Stimulated activated CD8-positive, alpha-beta memory T cell treated with anti-CD3 and anti-CD28 coated beads, Interleukin-12 subunit alpha, Interleukin-12 subunit beta, amount 100 ng/mL, for 4 hours (primary cell): Measurements from ENCODE around the gene KSR2.
"Not testable (repeated sequence)": the region's sequence is repeated elsewhere in the genome, so short reads cannot be mapped to it uniquely, and the experiment has no call there.

ENCODE experiments used
- DNase-seq: peaks from one replicate; pipeline ENCODE4 v3.0.0-alpha.2; 2020; ENCODE audit warnings: low read depth

KSR2 gene

GRCh38 chr12:117968826-117969659 is at the start of gene KSR2:
Gene KSR2, minus strand, starts transcription at chr12:117968990. Its CDS starts 735 bp downstream, at chr12:117968255.
- peak; percentile 10 for DNase-seq

DNA sequence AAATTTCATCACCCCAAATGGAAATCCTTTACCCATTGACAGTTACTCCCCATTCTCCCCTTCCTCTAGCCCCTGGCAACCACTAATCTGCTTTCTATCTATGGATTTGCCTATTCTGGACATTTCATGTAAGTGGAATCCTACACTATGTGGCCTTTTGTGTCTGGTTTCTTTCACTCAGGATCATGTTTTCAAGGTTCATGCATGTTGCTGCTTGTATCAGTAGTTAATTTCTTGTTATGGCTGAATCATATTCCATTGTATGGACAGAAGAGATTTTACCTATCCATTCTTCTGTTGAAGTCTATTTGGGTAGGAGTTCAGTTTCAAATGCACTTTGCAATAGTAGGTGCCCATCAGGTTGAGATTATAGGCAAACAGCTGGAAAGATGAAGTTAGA is 49.1 kb upstream of the KSR2 start:
- DNase-seq: no peak

- peak; percentile 97 for DNase-seq
Observed at GRCh38 chr12:118016424-118017264, 47.9 kb upstream of the KSR2 start, which contains the start of gene RFC5. Gene RFC5, plus strand, starts transcription at chr12:118016703. Its CDS starts 125 bp downstream, at chr12:118016828.

DNA sequence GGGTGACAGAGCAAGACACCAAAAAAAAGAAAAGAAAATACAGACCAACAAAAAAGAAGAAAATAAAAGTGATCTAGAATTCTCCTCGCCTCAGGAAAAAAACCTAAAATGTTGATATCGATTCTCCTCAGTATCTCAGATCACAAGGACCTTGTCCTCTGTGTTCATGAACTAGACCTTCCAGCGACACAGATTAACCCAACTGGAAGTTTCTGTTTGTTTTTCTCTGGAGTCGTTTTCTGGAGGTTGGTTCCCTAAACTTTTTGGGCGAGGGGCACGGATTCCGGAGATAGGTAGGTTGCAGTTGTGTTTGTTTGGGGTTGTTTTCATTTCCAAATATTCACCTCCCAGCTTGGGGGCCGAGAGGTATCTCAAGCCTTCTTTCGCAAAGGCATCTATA is 47.2 kb upstream of the KSR2 start:
- DNase-seq: no peak

- DNase-seq: no peak
Observed at GRCh38 chr12:118015306-118015705, 46.5 kb upstream of the KSR2 start.

DNA sequence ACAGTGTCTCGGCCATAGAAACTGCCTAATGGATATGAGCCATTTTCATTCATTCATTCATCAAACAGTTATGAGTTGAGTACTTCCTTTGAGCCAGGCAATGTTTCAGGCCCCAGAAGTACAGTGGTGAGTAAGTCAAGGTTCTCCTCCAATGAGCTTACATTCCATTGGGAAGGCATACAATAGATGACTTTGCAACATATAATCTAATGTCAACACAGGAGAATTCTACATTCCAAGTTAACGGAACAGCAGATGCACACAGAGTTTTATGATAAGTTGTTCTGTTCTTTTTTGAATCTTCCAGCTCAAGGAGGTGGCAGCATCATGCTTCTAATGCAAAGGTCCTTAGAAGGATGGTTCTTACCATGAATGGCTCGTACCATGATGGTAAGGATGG is 44.5 kb upstream of the KSR2 start:
- no peak for DNase-seq

GRCh38 chr12:118011961-118012360 is 43.2 kb upstream of the KSR2 start:
- no peak for DNase-seq

- DNase-seq: no peak
Observed at GRCh38 chr12:118011377-118011776, 42.6 kb upstream of the KSR2 start.

DNA sequence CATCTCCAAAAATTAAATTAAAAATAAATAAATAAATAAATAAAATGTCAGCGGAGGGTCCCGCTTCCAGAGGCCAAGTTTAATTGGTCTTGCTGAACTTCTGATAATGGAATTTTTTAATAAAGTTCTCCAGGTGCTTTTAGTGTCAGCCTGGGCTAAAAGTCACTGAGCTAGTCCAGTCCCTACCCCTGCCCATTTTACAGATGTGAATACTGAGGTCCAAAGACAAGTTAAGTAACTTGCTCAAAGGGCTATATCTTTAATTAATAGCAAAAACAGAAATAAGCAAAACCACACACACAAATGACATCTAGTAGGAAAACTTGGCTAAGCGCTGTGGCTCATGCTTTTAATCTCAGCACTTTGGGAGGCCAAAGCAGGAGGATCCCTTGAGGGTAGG is 42.1 kb upstream of the KSR2 start:
- no peak for DNase-seq

GRCh38 chr12:117999806-118000205 is 31.0 kb upstream of the KSR2 start:
- DNase-seq: not testable (repeated sequence)

- no peak for DNase-seq
Observed at GRCh38 chr12:117998719-117999118, 29.9 kb upstream of the KSR2 start.

DNA sequence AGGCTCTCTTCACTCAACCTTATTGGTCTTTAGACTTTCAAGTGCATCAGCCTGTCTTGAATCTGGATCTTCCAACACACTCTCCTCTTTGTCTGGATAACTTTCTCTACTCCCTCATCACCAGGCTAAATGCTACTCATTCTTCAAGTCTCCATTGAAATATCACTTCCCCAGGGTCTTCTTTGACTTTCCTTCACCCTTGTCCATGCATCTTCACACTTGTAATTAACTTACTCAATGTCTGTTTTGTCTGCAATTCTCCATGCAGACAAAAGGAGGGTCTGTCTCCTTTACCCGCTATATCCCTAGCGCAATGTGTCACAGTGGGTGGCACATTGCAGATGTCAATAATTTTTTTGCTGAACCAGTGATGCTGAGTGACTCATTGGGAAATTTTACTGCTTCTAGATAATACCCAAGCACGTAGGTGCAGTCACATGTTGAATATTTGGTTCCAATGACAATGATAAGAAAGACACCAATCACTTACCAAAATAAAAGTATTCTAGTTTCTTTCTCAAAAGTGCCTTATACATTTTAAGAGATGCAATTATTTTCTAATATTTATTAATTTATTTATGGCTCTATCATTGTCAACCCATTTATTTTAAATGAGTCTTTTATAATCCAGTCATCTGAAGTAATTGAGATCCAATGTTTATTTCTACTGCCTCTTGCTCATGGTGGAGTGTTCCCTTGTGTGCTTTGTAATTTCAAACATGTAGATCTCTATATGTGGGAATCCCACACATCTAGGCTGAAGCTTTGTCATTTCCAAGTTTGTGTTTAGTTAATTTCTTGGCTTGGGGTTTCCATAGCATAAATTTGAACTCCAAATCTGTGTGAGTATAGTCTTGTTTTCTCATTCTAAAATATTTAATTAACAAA is 26.0 kb upstream of the KSR2 start:
- DNase-seq: no peak

DNA sequence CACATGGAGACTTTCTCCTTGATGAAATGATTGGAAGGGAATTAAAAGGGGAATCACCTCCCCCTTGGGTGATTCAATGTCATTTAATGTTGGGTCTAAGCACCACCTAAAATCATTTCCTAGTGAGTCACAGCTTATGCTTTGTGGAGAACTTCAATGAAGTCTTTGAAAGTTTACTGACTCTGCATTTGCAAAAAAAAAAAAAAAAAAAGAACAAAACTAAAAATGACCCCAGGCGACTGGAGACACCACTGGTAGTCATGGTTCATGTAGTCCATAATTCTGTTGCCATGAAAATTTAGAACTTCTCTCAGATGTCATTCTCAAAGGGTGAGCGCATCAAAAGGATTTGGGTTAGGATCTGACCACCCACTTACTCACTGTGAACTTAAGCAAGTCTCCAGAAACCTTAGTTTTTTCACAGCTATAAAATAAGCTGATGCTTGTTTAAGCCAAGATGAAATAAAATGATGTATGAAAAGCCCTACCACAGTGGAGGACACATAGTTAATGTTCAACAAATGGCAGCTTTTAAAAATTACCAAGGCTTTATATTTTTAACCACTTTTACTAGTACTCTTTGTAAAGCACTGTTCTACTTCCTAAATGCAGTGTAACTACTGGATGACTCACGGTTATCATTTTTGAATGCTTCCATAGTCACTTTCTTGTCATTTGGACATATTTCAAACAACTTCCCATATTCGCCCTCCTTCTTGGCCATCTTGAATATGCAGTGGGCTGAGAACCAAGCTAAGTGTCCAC is 18.1 kb upstream of the KSR2 start:
- no peak for DNase-seq

DNA sequence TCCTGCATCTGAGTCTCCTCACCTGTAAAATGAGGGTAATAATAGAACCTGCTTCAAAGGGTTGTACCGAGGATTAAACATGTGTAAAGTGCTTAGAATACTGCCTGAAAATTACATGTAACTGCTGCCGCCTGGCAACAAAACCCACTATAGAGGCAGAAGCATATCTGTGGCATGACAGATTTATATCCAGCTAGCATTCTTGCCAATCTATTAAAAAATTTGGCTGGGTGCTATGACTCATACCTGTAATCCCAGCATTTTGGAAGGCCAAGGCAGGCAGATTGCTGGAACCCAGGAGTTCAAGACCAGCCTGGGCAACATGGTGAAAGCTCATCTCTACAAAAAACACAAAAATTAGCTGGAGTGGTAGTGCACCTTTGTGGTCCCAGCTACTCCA is 16.4 kb upstream of the KSR2 start:
- no peak for DNase-seq

DNA sequence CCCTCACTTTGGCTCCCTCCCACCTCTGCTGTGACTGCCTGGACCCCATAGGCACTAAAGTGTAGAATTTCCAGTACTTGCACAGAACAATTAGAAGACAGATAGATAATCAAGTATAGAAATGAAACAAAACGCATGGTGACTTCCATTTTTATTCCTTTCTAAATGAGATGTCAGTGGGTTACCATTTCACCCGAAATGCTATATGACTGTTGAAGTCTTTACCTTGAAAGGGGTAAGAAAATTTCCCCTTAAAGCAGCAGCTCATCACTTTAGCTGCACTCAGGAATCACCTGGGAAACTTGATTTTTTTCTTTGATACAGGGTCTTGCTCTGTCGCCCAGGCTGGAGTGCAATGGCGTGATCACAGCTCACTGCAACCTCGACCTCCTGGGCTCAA is 12.5 kb upstream of the KSR2 start:
- no peak for DNase-seq

DNA sequence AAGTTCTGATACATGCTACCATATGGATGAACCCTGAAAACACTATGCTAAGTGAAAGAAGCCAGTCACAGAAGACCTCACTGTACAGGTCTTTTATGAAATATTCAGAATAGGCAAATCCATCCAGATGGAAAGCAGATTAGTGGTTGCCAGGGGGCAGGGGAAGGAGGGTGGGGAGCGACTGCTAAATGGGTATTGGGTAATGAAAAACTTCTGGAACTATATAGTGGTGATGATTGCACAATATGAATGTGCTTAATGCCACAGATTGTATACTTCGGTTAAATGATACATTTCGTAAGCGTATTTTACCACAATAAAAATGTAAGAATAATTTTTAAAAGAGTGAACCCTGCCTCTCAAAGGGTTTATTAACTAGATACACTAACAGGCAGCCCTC is 11.8 kb upstream of the KSR2 start:
- no peak for DNase-seq

DNA sequence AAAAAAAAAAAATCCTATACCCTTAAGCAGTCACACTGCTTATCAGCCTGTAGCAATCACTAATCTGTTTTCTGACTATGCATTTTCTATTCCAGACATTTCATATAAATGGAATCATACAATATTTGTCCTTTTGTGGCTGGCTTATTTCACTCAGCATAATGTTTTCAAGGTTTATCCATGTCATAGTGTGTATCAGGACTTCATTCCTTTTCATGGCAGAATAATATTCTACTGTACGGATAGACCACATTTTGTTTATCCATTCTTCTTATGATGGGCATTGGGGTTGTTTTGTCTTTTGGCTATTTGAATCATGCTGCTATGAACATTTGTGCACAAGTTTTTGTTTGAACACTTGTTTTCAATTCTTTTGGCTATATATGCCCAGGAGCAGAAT is 8.6 kb upstream of the KSR2 start:
- no peak for DNase-seq

DNA sequence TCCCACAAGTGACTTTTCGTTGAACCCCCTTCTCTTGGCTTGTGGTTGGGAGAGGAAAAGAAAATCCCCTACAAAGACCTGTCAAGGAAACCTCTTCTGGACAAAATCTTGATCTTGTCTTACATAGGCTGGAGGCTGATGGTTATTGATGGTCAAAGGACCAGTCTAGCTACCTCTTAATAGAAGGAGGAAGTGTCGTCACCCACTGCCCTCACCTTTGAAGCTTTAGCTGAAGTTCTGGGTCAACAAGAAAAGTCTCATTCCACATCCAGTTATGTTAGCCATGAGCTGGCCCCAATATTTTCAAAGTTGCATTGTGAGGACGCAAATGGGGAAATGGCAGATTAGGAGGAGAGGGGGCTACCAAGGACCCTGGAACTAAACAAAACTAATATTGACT is 6.2 kb upstream of the KSR2 start:
- no peak for DNase-seq

DNA sequence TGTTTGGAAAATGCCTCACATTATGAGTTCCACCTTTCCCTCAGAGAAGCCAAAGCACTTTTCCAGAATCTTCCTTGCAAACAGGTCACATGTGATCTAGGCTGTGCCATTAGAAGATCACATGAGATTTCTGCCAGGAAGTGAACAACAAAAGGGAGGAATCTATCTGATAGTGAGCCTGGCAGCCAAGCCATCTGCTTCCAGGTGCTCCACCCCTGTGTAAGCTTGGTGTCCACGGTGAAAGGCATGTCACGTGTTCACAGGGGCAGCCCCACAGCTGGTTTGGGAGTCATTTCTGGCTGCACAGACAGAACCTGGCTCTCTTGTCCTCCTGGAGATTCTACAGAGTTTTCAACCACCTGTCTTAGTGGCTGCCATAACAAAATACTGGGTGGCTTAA is 3.5 kb upstream of the KSR2 start:
- DNase-seq: no peak

- no peak for DNase-seq
Observed at GRCh38 chr12:117970334-117970733, 1.5 kb upstream of the KSR2 start.

DNA sequence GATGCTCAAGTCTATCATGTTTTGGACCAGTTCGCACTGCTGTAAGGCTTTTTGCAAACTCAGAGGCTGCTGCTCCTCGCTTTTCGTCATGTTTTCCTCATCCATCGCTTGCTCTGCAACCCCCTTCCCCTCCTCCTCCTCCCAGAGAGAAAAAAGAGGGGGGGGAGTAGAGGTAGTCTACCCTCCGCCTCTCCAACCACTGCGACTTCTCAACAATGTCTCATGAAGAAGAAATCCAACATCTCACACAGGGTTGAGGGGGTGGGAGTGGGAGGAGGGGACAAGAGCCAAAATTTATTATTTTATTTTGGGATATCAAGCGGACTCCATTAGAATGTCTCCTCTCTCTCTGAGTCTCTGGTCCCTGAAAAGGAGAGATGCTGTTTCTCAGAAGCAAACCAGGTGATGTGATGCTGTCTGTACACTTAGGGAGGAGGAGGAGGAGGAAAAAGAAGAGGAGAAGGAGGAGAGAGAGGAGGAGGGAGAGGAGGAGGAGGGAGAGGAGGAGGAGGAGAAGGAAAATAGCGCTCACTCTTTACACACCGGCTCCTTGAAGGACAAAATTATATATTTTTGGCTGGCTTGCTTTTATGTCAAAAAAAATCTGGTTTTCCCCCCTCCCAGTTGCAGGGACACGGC is 520 bp downstream of the KSR2 start:
- DNase-seq: no peak
